Breast epithelium (tissue), 4 donors: Measurements from ENCODE around the gene KCNA1. TPM values are rescaled to one million over a fixed set of nuclear protein-coding genes. Genes with fewer than 3 reads are reported as not detected.

ENCODE experiments used
- DNase-seq, 2 donors: peaks; one replicate each; pipeline ENCODE4 v3.0.0-alpha.2; 2019; ENCODE audit warnings: low spot score in 2 of 2
- H3K27ac ChIP-seq, 2 donors: fragments of 200-600 bp; sonication (generic) in 1 of 2; one replicate each; pipeline ENCODE4 v1.5.1; 2016 to 2019; ENCODE audit warnings: mild to moderate bottlenecking in 1 of 2
- H3K27me3 ChIP-seq, 2 donors: fragments of 200-600 bp; sonication (generic) in 1 of 2; one replicate each; pipeline versions ENCODE4 v1.5.1 to v1.6.0; 2017 to 2019; ENCODE audit warnings: control low read depth in 1 of 2, mild to moderate bottlenecking in 1 of 2
- H3K36me3 ChIP-seq: fragments of 200-600 bp; one replicate; pipeline ENCODE4 v1.5.1; 2019
- H3K4me1 ChIP-seq, 2 donors: fragments of 200-600 bp; sonication (generic); one replicate each; pipeline ENCODE4 v1.5.1; 2016 to 2019; ENCODE audit warnings: control low read depth in 1 of 2
- H3K4me3 ChIP-seq, 3 donors: fragments of 200-600 bp; sonication (generic); 1 replicate in 2 of 3; 2 replicates in 1 of 3; pipeline ENCODE4 v1.5.1; 2016 to 2019; ENCODE audit warnings: mild to moderate bottlenecking in 3 of 3, moderate library complexity in 2 of 3
- H3K9me3 ChIP-seq, 2 donors: fragments of 200-600 bp; sonication (generic) in 1 of 2; one replicate each; pipeline ENCODE4 v1.5.1; 2016 to 2019; ENCODE audit warnings: control low read depth in 1 of 2
- POLR2A ChIP-seq: fragments of 450-650 bp; IDR thresholded peaks from one replicate; pipeline ENCODE4 v1.6.1; 2016; ENCODE audit warnings: antibody characterized with exemption, mild to moderate bottlenecking, moderate library complexity
- POLR2AphosphoS5 ChIP-seq, 3 donors: sonication (generic); formaldehyde crosslinking; IDR thresholded peaks; one replicate each; pipeline ENCODE4 v1.6.1; 2017; ENCODE audit warnings: antibody characterized with exemption in 3 of 3
- intact Hi-C: fragments of 100-400 bp; cut with DNase I; formaldehyde crosslinking; loops from one replicate; pipeline ENCODE4 v1.15.1; 2023; ENCODE audit warnings: low total_unique reads
- total RNA-seq, 3 donors: library from RNA; depleted of rRNA; stranded (reverse); fragments of >200 nt; gene quantifications; one replicate each; pipeline ENCODE4 v1.1.0, GENCODE V29; 2016
- TF ChIP-seq, protein P1 (sequence below), 3 donors: fragments of 450-650 bp; IDR thresholded peaks; one replicate each; pipeline ENCODE4 v1.5.1; 2016 to 2017; ENCODE audit warnings: antibody characterized with exemption in 3 of 3, mild to moderate bottlenecking in 3 of 3, moderate library complexity in 3 of 3

The KCNA1 gene
- total RNA-seq, 3 donors from 2014 or later: 0.48 to 1.3 (median 1.3) TPM

DNA sequence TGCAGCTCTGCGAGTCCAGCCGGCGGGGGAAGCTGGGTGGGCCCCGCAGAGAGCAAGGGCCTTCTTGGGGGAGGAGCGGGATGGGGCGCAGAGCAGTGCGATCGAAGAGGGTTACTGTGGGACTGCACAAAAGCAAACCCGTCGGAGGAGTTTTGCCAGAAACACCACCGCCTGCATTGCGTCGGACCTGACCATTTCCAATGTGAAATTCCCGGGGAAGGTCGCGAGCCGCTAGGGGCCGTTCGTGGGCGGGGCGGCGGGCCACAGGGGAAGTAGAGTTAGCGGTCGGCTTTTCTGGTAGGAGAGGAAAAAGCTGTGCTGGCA lies 333 bp upstream of the KCNA1 start:
- no peak overlapping the region for H3K27ac ChIP-seq
- no peak for DNase-seq
- intact Hi-C loops: no loop called here

DNA sequence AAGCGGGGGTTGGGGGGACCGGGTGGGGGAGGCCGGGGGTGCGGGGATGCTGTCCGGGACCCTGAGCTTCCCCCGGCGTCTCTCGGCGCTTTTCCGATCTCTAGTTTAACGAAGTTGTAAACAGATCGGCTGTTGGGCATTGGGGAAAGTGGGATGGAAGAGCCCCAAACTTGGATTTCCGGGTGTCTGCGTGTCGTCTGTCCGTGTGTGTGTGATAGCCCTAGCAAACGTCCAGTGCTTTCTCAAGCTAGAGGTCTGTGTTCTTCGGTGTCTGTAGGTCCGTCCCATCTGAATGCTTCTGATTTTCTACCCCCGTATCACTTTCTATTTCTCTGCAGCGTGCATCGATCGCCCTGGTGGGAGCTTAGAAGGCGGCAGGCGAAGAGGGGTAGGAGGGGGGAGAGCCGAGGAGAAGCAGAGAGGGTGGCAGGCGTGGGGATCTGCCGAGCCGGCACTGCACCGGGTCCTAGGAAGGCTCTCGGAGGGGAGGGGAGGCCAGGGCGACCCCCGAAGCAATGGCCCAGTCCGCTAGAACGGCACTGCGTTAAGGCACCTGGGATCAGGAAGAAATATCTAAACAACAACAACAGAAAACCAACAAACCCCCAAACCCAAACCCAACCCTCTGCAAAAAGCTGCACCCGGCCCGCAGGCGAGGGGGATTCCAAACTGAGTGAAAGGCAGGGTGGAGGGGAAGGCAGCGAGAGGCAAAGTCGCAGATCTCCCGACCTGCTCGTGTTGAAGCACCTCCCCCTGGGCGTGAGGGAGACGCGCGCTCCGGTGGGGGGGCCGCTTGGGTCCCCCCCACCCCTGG lies 1.0 kb downstream of the KCNA1 start:
- Histone ChIP-seq H3K36me3 (no peaks in the 10 kb centered on the region), H3K4me3 (peak overlapping the region; percentile 46 to 80 (median 60)), H3K4me1 (peaks cover 4% of the 10 kb centered on the region in 2 donors), H3K27ac (peak overlapping the region in 1 of 2 donors; percentile 25), H3K27me3 (peaks cover 0 to 44% of the 10 kb centered on the region in 2 donors), H3K9me3 (no peaks in the 10 kb centered on the region)
- DNase-seq: no peak
- TF ChIP-seq, protein P1, sequence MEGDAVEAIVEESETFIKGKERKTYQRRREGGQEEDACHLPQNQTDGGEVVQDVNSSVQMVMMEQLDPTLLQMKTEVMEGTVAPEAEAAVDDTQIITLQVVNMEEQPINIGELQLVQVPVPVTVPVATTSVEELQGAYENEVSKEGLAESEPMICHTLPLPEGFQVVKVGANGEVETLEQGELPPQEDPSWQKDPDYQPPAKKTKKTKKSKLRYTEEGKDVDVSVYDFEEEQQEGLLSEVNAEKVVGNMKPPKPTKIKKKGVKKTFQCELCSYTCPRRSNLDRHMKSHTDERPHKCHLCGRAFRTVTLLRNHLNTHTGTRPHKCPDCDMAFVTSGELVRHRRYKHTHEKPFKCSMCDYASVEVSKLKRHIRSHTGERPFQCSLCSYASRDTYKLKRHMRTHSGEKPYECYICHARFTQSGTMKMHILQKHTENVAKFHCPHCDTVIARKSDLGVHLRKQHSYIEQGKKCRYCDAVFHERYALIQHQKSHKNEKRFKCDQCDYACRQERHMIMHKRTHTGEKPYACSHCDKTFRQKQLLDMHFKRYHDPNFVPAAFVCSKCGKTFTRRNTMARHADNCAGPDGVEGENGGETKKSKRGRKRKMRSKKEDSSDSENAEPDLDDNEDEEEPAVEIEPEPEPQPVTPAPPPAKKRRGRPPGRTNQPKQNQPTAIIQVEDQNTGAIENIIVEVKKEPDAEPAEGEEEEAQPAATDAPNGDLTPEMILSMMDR (IDR thresholded peaks at IDR 0.05): no peak
- no peak for TF ChIP-seq POLR2AphosphoS5 (IDR thresholded peaks at IDR 0.05)
- TF ChIP-seq POLR2A: no peak
- intact Hi-C loops: no loop called here

More for the DNA sequence above, 333 bp upstream of the KCNA1 start:
- Histone ChIP-seq H3K4me3 (peak overlapping the region; percentile 46 to 80 (median 60)), H3K9me3 (no peaks in the 10 kb centered on the region), H3K36me3 (no peaks in the 10 kb centered on the region), H3K27me3 (peaks cover 0 to 53% of the 10 kb centered on the region in 2 donors), H3K4me1 (peaks cover 4% of the 10 kb centered on the region in 2 donors)
- TF ChIP-seq POLR2AphosphoS5 (IDR thresholded peaks at IDR 0.05) (no peak), POLR2A (no peak)
- TF ChIP-seq, protein P1 (IDR thresholded peaks at IDR 0.05): no peak

DNA sequence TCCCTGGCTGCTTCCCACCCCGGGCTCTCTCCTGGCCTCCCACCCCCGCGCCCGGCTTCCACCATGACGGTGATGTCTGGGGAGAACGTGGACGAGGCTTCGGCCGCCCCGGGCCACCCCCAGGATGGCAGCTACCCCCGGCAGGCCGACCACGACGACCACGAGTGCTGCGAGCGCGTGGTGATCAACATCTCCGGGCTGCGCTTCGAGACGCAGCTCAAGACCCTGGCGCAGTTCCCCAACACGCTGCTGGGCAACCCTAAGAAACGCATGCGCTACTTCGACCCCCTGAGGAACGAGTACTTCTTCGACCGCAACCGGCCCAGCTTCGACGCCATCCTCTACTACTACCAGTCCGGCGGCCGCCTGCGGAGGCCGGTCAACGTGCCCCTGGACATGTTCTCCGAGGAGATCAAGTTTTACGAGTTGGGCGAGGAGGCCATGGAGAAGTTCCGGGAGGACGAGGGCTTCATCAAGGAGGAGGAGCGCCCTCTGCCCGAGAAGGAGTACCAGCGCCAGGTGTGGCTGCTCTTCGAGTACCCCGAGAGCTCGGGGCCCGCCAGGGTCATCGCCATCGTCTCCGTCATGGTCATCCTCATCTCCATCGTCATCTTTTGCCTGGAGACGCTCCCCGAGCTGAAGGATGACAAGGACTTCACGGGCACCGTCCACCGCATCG lies 1.8 kb downstream of the KCNA1 start:
- peaks cover 0 to 44% of the 10 kb centered on the region in 2 donors for H3K27me3 ChIP-seq
- intact Hi-C loops: no loop called here

DNA sequence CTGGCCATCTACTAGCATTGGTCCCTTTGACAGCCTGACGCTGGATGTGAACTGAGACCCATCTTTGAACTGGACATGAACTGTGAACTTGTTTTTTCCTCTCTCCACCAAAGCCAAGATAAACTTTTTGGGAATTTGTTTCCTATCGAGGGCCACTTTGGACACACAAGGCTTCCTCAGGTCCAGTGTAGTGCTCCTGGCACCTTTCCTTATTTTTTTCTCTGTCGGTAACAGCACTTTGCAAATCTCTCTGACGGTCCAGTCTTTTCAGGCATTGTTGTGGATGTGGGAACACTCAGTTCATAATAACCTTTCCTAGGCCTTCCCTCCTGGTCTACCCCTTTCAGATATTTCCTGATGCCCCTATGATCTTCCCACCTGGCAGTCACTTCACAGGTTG lies 5.0 kb downstream of the KCNA1 start:
- peaks cover 4 to 7% of the 10 kb centered on the region in 2 donors for H3K4me1 ChIP-seq
- intact Hi-C loops: no loop called here

More for the DNA sequence above, 1.8 kb downstream of the KCNA1 start:
- Histone ChIP-seq H3K36me3 (no peaks in the 10 kb centered on the region), H3K4me3 (peak overlapping the region; percentile 46 to 80 (median 60)), H3K4me1 (peaks cover 4% of the 10 kb centered on the region in 2 donors), H3K27ac (no peak overlapping the region), H3K9me3 (no peaks in the 10 kb centered on the region)
- TF ChIP-seq POLR2A (no peak), POLR2AphosphoS5 (IDR thresholded peaks at IDR 0.05) (no peak)
- TF ChIP-seq, protein P1 (IDR thresholded peaks at IDR 0.05): no peak
- DNase-seq: no peak

More for the DNA sequence above, 5.0 kb downstream of the KCNA1 start:
- H3K27me3 ChIP-seq: peaks cover 0 to 19% of the 10 kb centered on the region in 2 donors
- DNase-seq: no peak
- TF ChIP-seq, protein P1 (IDR thresholded peaks at IDR 0.05): no peak
- TF ChIP-seq POLR2AphosphoS5 (IDR thresholded peaks at IDR 0.05) (no peak), POLR2A (no peak)
- H3K36me3 ChIP-seq: no peaks in the 10 kb centered on the region
- H3K4me3 ChIP-seq: no peak overlapping the region
- H3K9me3 ChIP-seq: no peaks in the 10 kb centered on the region
- H3K27ac ChIP-seq: no peak overlapping the region
